ENCODE data around the gene SURF2. TPM values are rescaled to one million over a fixed set of nuclear protein-coding genes. Genes with fewer than 3 reads are reported as not detected.
"Not testable (repeated sequence)": the region's sequence is repeated elsewhere in the genome, so short reads cannot be mapped to it uniquely, and the experiment has no call there.

The SURF2 gene
- total RNA-seq, 3 donors from 2014 or later = 16.7 to 25.9 (median 25.2) TPM

- Histone ChIP-seq H3K4me3 (no peak overlapping the region), H3K36me3 (no peaks in the 10 kb centered on the region), H3K27ac (no peak overlapping the region), H3K27me3 (no peaks in the 10 kb centered on the region), H3K4me1 (no peaks in the 10 kb centered on the region), H3K9me3 (no peaks in the 10 kb centered on the region)
- intact Hi-C loops (cut with DNase I; ENCODE audit: low total_unique reads) = no loop called here
- no peak for TF ChIP-seq POLR2A (IDR thresholded peaks at IDR 0.05)
- no peak for TF ChIP-seq POLR2AphosphoS5 (IDR thresholded peaks at IDR 0.05)
- TF ChIP-seq, protein P1, sequence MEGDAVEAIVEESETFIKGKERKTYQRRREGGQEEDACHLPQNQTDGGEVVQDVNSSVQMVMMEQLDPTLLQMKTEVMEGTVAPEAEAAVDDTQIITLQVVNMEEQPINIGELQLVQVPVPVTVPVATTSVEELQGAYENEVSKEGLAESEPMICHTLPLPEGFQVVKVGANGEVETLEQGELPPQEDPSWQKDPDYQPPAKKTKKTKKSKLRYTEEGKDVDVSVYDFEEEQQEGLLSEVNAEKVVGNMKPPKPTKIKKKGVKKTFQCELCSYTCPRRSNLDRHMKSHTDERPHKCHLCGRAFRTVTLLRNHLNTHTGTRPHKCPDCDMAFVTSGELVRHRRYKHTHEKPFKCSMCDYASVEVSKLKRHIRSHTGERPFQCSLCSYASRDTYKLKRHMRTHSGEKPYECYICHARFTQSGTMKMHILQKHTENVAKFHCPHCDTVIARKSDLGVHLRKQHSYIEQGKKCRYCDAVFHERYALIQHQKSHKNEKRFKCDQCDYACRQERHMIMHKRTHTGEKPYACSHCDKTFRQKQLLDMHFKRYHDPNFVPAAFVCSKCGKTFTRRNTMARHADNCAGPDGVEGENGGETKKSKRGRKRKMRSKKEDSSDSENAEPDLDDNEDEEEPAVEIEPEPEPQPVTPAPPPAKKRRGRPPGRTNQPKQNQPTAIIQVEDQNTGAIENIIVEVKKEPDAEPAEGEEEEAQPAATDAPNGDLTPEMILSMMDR (IDR thresholded peaks at IDR 0.05) = no peak
- DNase-seq (ENCODE audit: low spot score in 2 of 2) = peak; percentile 46 to 78
Observed at GRCh38 chr9:133387680-133388079, 31.3 kb downstream of the SURF2 start.

DNA sequence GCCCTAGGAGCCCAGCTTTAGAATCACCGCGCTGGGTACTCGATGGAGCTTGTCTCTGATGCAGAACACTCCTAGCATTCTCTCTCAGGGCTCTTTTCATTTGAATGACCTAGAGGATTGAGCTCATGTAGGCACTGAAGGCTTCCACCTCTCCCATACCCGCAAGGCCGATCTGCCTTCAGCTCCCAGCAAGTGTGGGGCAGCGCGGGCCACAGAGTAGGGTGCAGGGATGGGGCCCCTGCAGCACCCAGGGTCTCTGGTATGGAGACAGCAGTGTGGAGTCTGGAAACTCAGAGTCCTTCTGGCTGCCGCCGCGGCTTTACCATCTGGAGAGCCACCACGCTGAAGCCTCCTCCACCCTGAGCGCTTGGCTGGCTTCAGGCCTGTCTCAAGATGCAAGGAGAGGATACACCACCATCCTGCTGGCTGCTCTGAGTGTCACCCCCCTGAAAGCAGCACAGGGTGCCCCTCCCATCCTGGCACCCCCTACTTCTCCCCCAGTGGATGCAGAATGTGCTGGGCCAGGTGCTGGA lies 32.7 kb downstream of the SURF2 start:
- DNase-seq (ENCODE audit: low spot score in 2 of 2) = no peak
- Histone ChIP-seq H3K27ac (no peak overlapping the region), H3K27me3 (peaks cover 0 to 3% of the 10 kb centered on the region in 2 donors), H3K4me1 (no peaks in the 10 kb centered on the region), H3K9me3 (no peaks in the 10 kb centered on the region), H3K36me3 (no peaks in the 10 kb centered on the region), H3K4me3 (no peak overlapping the region)
- TF ChIP-seq, protein P1 (IDR thresholded peaks at IDR 0.05) = no peak
- TF ChIP-seq POLR2AphosphoS5 (IDR thresholded peaks at IDR 0.05) = no peak
- TF ChIP-seq POLR2A (IDR thresholded peaks at IDR 0.05) = no peak
- intact Hi-C loops (cut with DNase I; ENCODE audit: low total_unique reads) = no loop called here

GRCh38 chr9:133389562-133389961 lies 33.2 kb downstream of the SURF2 start:
- H3K4me3 ChIP-seq = no peak overlapping the region
- peaks cover 0 to 8% of the 10 kb centered on the region in 2 donors for H3K27me3 ChIP-seq
- no peak for DNase-seq (ENCODE audit: low spot score in 2 of 2)
- intact Hi-C loops (cut with DNase I; ENCODE audit: low total_unique reads) = no loop called here
- no peaks in the 10 kb centered on the region for H3K9me3 ChIP-seq
- H3K36me3 ChIP-seq = no peaks in the 10 kb centered on the region
- TF ChIP-seq, protein P1 (IDR thresholded peaks at IDR 0.05) = no peak
- no peak for TF ChIP-seq POLR2AphosphoS5 (IDR thresholded peaks at IDR 0.05)
- TF ChIP-seq POLR2A (IDR thresholded peaks at IDR 0.05) = no peak
- no peak overlapping the region for H3K27ac ChIP-seq
- no peaks in the 10 kb centered on the region for H3K4me1 ChIP-seq

GRCh38 chr9:133390713-133391112 lies 34.4 kb downstream of the SURF2 start:
- Histone ChIP-seq H3K27ac (no peak overlapping the region), H3K36me3 (no peaks in the 10 kb centered on the region), H3K4me1 (no peaks in the 10 kb centered on the region), H3K27me3 (peaks cover 0 to 17% of the 10 kb centered on the region in 2 donors), H3K9me3 (no peaks in the 10 kb centered on the region), H3K4me3 (no peak overlapping the region)
- no peak for DNase-seq (ENCODE audit: low spot score in 2 of 2)
- intact Hi-C loops (cut with DNase I; ENCODE audit: low total_unique reads) = loop anchor here (10.0 kb wide), 1 partner anchor 474 kb away; no protein-coding TSS in a partner anchor
- TF ChIP-seq POLR2A (IDR thresholded peaks at IDR 0.05) (no peak), POLR2AphosphoS5 (IDR thresholded peaks at IDR 0.05) (no peak)
- TF ChIP-seq, protein P1 (IDR thresholded peaks at IDR 0.05) = no peak

DNA sequence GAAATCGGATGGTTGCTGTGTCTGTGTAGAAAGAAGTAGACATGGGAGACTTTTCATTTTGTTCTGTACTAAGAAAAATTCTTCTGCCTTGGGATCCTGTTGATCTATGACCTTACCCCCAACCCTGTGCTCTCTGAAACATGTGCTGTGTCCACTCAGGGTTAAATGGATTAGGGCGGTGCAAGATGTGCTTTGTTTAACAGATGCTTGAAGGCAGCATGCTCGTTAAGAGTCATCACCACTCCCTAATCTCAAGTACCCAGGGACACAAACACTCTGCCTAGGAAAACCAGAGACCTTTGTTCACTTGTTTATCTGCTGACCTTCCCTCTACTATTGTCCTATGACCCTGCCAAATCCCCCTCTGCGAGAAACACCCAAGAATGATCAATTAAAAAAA lies 35.1 kb downstream of the SURF2 start:
- peaks cover 0 to 17% of the 10 kb centered on the region in 2 donors for H3K27me3 ChIP-seq
- H3K4me3 ChIP-seq; H3K4me1 ChIP-seq; H3K9me3 ChIP-seq; H3K36me3 ChIP-seq; DNase-seq (ENCODE audit: low spot score in 2 of 2); H3K27ac ChIP-seq: not testable (repeated sequence)
- intact Hi-C loops (cut with DNase I; ENCODE audit: low total_unique reads) = loop anchor here (10.0 kb wide), 1 partner anchor 473 kb away; no protein-coding TSS in a partner anchor

DNA sequence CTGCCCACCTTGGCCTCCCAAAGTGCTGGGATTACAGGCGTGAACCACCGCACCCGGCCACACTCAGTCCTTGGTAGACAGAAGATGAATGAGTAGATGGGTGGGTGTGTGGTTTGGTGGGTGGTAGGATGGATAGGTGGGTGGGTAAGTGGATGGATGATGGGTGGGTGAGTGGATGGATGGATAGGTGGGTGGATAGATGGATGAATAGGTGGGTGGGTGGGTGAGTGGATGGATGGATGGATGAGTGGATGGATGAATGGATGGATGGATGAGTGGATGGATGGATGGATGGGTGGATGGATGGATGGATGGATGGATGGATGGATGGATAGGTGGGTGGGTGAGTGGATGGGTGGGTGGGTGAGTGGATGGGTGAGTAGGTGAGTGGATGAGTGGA lies 36.0 kb downstream of the SURF2 start:
- H3K4me3 ChIP-seq; DNase-seq (ENCODE audit: low spot score in 2 of 2); H3K36me3 ChIP-seq; H3K27ac ChIP-seq; H3K9me3 ChIP-seq; H3K4me1 ChIP-seq: not testable (repeated sequence)
- peaks cover 0 to 17% of the 10 kb centered on the region in 2 donors for H3K27me3 ChIP-seq
- intact Hi-C loops (cut with DNase I; ENCODE audit: low total_unique reads) = loop anchor here (10.0 kb wide), 1 partner anchor 472 kb away; no protein-coding TSS in a partner anchor
